ENCODE results near the gene THAP5. TPM values are rescaled to one million over a fixed set of nuclear protein-coding genes. Genes with fewer than 3 reads are reported as not detected.

The THAP5 gene
- total RNA-seq, 2 donors from 2014 or later: 25.9 to 30.7 TPM

DNA sequence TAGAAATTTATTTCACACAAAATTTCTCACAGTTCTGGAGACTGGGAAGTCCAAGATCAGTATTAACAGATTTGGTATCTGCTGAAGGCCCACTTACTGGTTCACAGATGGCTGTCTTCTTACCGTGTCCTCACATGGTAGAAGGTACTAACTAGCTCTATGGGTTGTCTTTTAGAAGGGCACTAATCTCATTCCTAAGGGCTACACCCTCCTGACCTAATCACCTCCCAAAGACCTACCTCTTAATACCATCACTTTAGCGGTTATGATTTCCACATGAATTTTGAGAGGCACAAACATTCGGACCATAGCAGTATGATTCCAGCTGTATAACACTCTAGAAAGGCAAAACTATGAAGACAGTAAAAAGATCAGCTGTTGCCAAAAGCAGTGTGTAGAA is 51.6 kb downstream of the THAP5 start:
- no peak overlapping the region for H3K27ac Mint-ChIP-seq
- ATAC-seq (no peak), DNase-seq (ENCODE audit: low spot score in 2 of 2) (no peak)
- no peaks in the 10 kb centered on the region for H3K9me3 Mint-ChIP-seq
- peaks cover 8 to 20% of the 10 kb centered on the region in 2 donors for H3K36me3 Mint-ChIP-seq

DNA sequence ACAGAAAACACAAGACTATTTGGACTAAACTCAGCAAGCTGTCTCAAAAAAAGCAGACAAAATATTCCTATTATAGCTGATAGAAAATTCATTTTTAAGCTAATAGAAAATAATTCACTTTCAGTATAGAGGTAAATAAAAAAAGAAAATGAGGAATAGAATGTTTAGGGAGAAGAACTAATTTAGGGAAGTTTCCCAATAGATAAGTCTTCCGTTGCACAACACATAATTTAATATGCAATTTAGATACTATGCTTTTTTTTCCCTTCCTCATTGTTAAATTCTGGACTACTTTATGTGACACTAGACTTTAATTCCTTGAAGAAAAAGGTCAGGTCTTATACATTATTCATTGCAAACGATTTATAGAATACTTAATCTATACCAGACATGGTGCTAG is 53.9 kb downstream of the THAP5 start:
- Mint-ChIP-seq H3K9me3 (no peaks in the 10 kb centered on the region), H3K36me3 (peaks cover 13 to 27% of the 10 kb centered on the region in 2 donors), H3K27ac (no peak overlapping the region)
- no peak for ATAC-seq
- DNase-seq (ENCODE audit: low spot score in 2 of 2): no peak

DNA sequence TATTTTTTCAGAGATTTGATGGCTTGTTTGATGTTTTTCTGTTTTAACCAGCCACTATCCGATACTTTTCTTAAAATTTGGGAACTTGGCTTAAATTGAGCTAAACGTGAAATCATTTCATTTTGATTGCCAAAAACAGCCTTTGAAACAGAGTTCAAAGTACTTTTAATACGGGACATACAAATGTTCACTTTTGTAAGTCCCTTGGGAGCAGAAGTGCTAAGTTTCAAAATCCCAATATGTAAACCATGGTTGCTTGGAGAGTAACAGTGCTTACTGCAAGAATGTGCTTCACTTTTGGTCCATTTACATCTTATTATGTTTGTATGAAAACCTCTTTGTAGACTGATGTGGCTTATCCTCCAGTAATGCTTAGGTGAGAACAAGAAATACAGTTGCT is 54.5 kb downstream of the THAP5 start:
- Mint-ChIP-seq H3K9me3 (no peaks in the 10 kb centered on the region), H3K36me3 (peaks cover 17 to 33% of the 10 kb centered on the region in 2 donors), H3K27ac (no peak overlapping the region)
- DNase-seq (ENCODE audit: low spot score in 2 of 2) (no peak), ATAC-seq (no peak)

Other genes starting within 250 kb of the THAP5 start
- gene NRCAM, start 113.3 kb downstream of the THAP5 start, total RNA-seq: under 1 TPM; 0.09 to 0.80 TPM
- 10 to 100 TPM; 17.6 to 39.5 TPM for gene PNPLA8, start 43.6 kb downstream of the THAP5 start, total RNA-seq
- gene DNAJB9, start 168 bp upstream of the THAP5 start, total RNA-seq: 10 to 100 TPM; 11.2 to 12.3 TPM

Data from activated naive CD4-positive, alpha-beta T cell treated with anti-CD3 and anti-CD28 coated beads, Interleukin-2, amount 50 U/mL, for 72 hours (primary cell).